GM03348 (cell line): Measurements from ENCODE around the gene DIS3.
"Not testable (repeated sequence)": the region's sequence is repeated elsewhere in the genome, so short reads cannot be mapped to it uniquely, and the experiment has no call there.

Experiments
- DNase-seq: peaks from one replicate; pipeline ENCODE4 v3.0.0; 2012; ENCODE audit warnings: low spot score

DIS3 gene

GRCh38 chr13:72740015-72740414 lies 41.7 kb downstream of the DIS3 start:
- no peak for DNase-seq

- no peak for DNase-seq
Observed at GRCh38 chr13:72737033-72737432, 44.7 kb downstream of the DIS3 start.

- DNase-seq = no peak
Observed at GRCh38 chr13:72728290-72728605, 53.5 kb downstream of the DIS3 start.

- peak; percentile 97 for DNase-seq
Observed at GRCh38 chr13:72727417-72728289, 54.0 kb downstream of the DIS3 start, which contains the start of the genes BORA and MZT1. TSS of gene BORA (plus strand) at chr13:72727923. CDS start at chr13:72728941, 1,018 bp downstream. TSS of gene MZT1 (minus strand) at chr13:72727629. CDS start at chr13:72727602, 27 bp downstream.

GRCh38 chr13:72726726-72727416 lies 54.8 kb downstream of the DIS3 start:
- DNase-seq = peak; percentile 66

GRCh38 chr13:72726185-72726584 lies 55.5 kb downstream of the DIS3 start:
- not testable (repeated sequence) for DNase-seq

- no peak for DNase-seq
Observed at GRCh38 chr13:72716776-72717175, 64.9 kb downstream of the DIS3 start.
